Fibroblast of skin of scalp (primary cell): Measurements from ENCODE around the gene CPS1. TPM values are rescaled to one million over a fixed set of nuclear protein-coding genes. Genes with fewer than 3 reads are reported as not detected.

Experiments used
- DNase-seq: peaks from one replicate; pipeline ENCODE4 v3.0.0-alpha.2; 2013
- polyA plus RNA-seq, 2 experiments: library from polyadenylated mRNA; unstranded; fragments of 120-200 nt; gene quantifications; one replicate each; pipeline ENCODE4 v1.2.1, GENCODE V29; 2013; ENCODE audit not compliant: insufficient read length in 2 of 2

CPS1 gene
- polyA plus RNA-seq (2013, experiment 1 of 2; ENCODE audit: insufficient read length): 3.9 TPM
- polyA plus RNA-seq (2013, experiment 2 of 2; ENCODE audit: insufficient read length): 4.9 TPM

- no peak for DNase-seq
These were observed at the start of gene CPS1 for GRCh38 chr2:210556329-210556980. CPS1 (plus strand) TSS chr2:210556599; CDS start chr2:210556734, 135 bp downstream.

DNA sequence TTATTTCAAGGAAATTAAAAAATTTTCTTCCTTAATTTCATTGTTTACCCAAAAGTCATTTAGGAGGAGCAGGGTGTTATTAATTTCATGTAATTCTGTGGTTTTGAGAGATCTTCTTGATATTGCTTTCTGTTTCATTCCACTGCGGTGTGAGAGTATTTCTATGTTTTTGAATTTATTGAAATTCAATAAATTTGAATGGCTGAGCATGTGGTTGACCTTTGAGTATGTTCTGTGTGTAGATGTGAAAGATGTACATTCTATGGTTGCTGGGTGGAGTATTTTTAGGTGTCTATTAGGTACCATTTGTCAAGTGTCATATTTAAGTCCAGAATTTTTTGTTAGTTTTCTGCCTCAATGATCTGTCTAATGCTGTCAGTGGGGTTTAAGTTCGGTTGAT, 40.5 kb upstream of the CPS1 start:
- no peak for DNase-seq

DNA sequence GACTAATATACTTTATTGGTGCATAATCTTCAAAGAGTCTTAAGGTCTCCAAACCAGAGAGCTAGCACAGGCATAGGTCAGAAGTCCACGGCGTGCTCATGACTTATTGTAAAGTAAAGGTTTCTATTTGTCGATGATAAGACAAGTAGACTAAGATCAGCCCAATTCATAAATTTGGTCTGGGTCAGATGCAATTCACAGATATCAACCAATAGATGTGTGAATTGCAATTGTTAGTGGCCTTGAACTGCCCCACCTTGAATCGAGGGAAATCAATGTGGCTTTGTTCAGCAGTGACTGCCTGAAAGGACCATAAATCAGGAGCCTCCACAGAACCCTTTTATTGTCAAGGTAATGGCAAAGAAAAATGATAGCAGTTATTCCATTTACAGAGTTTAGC, 39.1 kb upstream of the CPS1 start:
- DNase-seq: no peak

GRCh38 chr2:210519594-210519993, 36.8 kb upstream of the CPS1 start:
- DNase-seq: no peak

- DNase-seq: no peak
These were observed 34.0 kb upstream of the CPS1 start for GRCh38 chr2:210522399-210522798.

- DNase-seq: no peak
These were observed 32.6 kb upstream of the CPS1 start for GRCh38 chr2:210523650-210524289.

DNA sequence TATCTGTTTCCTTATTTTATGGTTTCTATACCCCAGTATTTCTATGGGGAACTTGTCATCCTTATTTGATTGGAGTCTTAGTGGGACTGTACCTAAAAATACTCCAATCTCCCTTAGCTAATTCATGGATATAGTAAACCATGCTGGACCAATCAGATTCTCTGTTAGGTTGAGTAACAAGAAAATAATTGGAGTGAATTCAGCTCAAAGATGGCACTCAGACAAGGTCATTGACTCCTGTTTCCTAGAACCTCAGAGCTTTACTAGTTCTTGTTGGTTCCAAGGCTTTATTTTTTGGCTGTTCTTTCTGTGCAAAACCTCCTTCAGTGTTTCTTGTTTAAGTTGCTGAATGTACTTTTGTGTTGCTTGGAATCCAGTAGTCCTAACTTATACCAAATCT, 31.9 kb upstream of the CPS1 start:
- DNase-seq: no peak

GRCh38 chr2:210527286-210527685, 29.1 kb upstream of the CPS1 start:
- DNase-seq: no peak

GRCh38 chr2:210528716-210529115, 27.7 kb upstream of the CPS1 start:
- DNase-seq: no peak

- DNase-seq: no peak
These were observed 25.3 kb upstream of the CPS1 start for GRCh38 chr2:210531050-210531449.

GRCh38 chr2:210531482-210531881, 24.9 kb upstream of the CPS1 start:
- no peak for DNase-seq

DNA sequence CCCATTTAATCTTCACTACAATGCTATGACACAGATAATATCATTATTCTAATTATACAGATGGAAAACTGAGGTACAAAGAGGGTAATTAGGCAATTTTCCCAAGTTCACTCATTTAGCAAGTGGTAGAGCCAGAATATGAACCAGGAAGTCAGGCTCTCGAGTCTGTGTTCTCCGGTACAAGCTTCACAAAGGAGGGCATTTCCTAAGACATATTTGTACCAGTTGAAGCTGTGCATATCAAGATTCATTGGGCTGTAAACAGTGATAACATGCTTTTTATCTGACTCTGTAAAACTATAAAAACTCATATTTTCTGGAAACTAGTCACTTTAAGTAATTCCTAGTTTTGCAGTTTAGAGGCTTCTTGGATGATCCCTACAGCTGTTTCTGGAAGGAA, 23.0 kb upstream of the CPS1 start:
- no peak for DNase-seq

DNA sequence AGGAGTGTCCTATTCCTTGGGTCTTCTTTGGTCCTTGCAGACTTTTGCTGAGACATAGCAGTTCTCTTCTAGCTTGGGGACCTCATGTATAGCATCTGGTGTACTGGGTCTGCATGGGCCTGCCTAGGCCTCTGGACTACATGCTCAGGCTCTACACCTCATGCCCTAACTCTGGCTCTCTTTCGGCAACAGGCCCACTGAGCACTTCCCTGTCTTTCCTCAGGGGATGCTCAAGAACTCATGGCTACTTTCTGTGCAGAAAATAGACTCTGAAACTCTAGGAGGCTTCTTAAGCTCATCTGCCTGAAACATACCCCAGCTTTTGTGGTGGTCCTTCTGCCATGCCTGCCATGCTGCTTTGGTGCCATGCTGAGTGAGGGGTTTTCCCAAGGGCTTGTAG, 21.5 kb upstream of the CPS1 start:
- DNase-seq: no peak

GRCh38 chr2:210536973-210537650, 19.3 kb upstream of the CPS1 start:
- no peak for DNase-seq

DNA sequence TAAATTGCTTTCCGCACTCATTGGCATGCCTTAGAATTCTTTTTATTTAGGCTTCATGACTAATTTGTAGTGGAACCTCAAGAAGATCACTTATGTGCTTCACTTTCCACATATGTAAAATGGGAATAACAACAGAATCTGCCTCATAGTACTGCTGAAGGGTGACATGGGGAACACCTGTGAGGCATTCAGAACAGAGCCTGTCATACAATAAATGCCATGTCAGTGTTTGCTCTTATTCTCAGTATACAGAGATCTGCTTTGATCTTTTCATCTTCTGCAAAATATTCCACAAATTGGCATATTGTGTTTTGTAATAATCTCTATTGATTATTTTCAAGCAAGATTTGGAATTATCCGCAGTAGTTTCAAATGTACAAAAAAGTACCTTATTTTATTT, 17.4 kb upstream of the CPS1 start:
- DNase-seq: no peak

GRCh38 chr2:210539578-210540416, 16.6 kb upstream of the CPS1 start:
- DNase-seq: no peak

- no peak for DNase-seq
These were observed 15.9 kb upstream of the CPS1 start for GRCh38 chr2:210540471-210540870.

- no peak for DNase-seq
These were observed 15.5 kb upstream of the CPS1 start for GRCh38 chr2:210540900-210541289.

DNA sequence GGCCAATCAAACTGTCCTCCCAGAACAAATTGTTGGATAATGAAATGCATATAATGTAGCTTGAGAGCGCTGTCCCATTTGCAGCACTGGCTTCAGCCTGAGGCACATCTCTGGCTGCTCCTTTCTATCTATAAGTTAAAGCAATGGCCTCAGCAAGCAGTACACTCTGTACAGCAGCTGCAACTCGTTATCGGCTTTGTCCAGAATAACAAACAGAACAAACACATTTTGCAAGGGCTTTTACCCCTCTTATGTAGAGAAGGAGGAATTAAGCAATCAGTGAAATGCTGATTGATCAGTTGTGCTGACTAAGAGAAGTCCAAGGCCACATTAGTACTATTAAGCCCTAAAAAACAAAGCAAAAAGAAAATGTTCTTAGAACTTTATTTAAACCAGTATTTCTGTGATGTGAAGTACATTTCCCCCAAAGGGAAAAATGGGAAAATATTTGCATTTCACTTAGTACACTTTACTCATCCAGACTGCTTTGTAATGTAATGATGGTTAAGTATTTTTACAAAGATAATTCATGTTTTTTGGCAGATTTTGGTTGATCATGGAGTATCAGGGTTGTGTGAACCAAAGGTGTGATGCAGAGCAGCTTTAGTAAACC, 15.0 kb upstream of the CPS1 start:
- no peak for DNase-seq

- DNase-seq: no peak
These were observed 12.3 kb upstream of the CPS1 start for GRCh38 chr2:210544007-210544590.

GRCh38 chr2:210544831-210545230, 11.6 kb upstream of the CPS1 start:
- DNase-seq: no peak
